H1 (cell line): ENCODE results near the gene FHIT.

ENCODE experiments used
- ATF2 ChIP-seq: IDR thresholded peaks from 2 replicates; pipeline ENCODE4 v1.6.1; 2012; ENCODE audit warnings: low read length, inconsistent platforms
- CHD1 ChIP-seq: IDR thresholded peaks from 2 replicates; pipeline ENCODE4 v1.6.1; 2012; ENCODE audit warnings: low read depth, low read length, improper control_type of control experiment
- CTCF ChIP-seq, 3 experiments: IDR thresholded peaks; 1 replicate in 2 of 3; 2 replicates in 1 of 3; pipeline versions ENCODE4 v1.5.1 to v1.6.1; 2011; ENCODE audit warnings: low read length in 3 of 3, mild to moderate bottlenecking in 3 of 3, inconsistent platforms in 2 of 3, low read depth in 1 of 3, moderate library complexity in 1 of 3; ENCODE audit not compliant: insufficient read depth in 1 of 3; ENCODE audit errors: control extremely low read depth in 1 of 3
- EP300 ChIP-seq, 2 experiments: IDR thresholded peaks; 1 replicate in 1 of 2; 2 replicates in 1 of 2; pipeline ENCODE4 v1.6.1; 2011 to 2012; ENCODE audit warnings: low read depth in 2 of 2, low read length in 2 of 2, mild to moderate bottlenecking in 2 of 2, borderline replicate concordance in 1 of 2, inconsistent platforms in 1 of 2, moderate library complexity in 1 of 2
- EZH2 ChIP-seq: fragments of 200-600 bp; sonication (generic); IDR thresholded peaks from 2 replicates; pipeline ENCODE4 v1.7.1; 2012; ENCODE audit warnings: low read depth, mild to moderate bottlenecking, moderate library complexity, low read length, inconsistent platforms; ENCODE audit not compliant: severe bottlenecking
- NRF1 ChIP-seq: IDR thresholded peaks from 2 replicates; pipeline ENCODE4 v1.6.1; 2011; ENCODE audit warnings: mild to moderate bottlenecking, low read depth, low read length, improper control_type of control experiment
- POLR2AphosphoS5 ChIP-seq: IDR thresholded peaks from 2 replicates; pipeline ENCODE4 v1.6.1; 2011; ENCODE audit warnings: low read depth, low read length
- RFX5 ChIP-seq: IDR thresholded peaks from 2 replicates; pipeline ENCODE4 v1.6.1; 2011; ENCODE audit warnings: low read depth, low read length, improper control_type of control experiment, borderline replicate concordance
- RNF2 ChIP-seq: fragments of 200-900, 300-1000 bp; sonication (generic); IDR thresholded peaks from 2 replicates; pipeline ENCODE4 v1.7.1; 2016; ENCODE audit warnings: borderline replicate concordance, low read depth, mild to moderate bottlenecking, antibody characterized with exemption, low read length; ENCODE audit not compliant: poor library complexity, severe bottlenecking; ENCODE audit errors: missing control alignments
- SAP30 ChIP-seq: fragments of 300-600 bp; sonication (generic); IDR thresholded peaks from 2 replicates; pipeline ENCODE4 v1.7.1; 2012; ENCODE audit warnings: low read length, moderate library complexity, mild to moderate bottlenecking, inconsistent platforms; ENCODE audit not compliant: insufficient read depth, insufficient replicate concordance
- SIN3A ChIP-seq, 2 experiments: IDR thresholded peaks in 1 of 2; conservative IDR thresholded peaks in 1 of 2; 2 replicates each; pipeline ENCODE4 v1.6.1; 2011 to 2012; ENCODE audit warnings: low read length in 2 of 2, improper control_type of control experiment in 1 of 2, low read depth in 1 of 2, mild to moderate bottlenecking in 1 of 2
- TEAD4 ChIP-seq: IDR thresholded peaks from 2 replicates; pipeline ENCODE4 v1.6.1; 2012; ENCODE audit warnings: low read depth, low read length, inconsistent platforms, mixed read lengths
- TF ChIP-seq, protein P1 (sequence below): IDR thresholded peaks from 2 replicates; pipeline ENCODE4 v1.6.1; 2011; ENCODE audit warnings: low read depth, mild to moderate bottlenecking, low read length; ENCODE audit not compliant: insufficient read depth

DNA sequence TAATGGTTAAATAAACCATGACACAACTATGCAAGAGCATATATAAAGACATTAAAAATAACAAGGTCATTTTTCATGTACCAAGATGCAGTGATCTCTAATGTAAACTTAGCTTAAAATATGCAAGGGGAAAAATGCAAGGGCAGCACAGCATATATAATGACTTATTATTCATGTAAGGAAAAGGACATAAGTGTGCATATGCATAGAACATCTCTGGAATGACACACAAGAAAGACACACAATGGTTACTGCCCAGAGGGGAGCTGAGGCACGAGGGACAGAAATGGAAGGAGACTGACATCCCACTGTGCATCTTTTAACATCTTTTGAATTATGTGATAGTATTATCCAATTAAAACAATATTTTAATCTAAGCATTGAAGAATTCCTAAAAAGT is 79.0 kb downstream of the FHIT start:
- no peak for TF ChIP-seq ATF2
- no peak for TF ChIP-seq SIN3A (conservative IDR thresholded peaks at IDR 0.05 in 1 of 2, IDR thresholded peaks at IDR 0.05 in 1 of 2; ENCODE audit: low read depth in 1 of 2, low read length in 2 of 2)
- no peak for TF ChIP-seq CHD1
- TF ChIP-seq EZH2, result no peak
- TF ChIP-seq, protein P1, sequence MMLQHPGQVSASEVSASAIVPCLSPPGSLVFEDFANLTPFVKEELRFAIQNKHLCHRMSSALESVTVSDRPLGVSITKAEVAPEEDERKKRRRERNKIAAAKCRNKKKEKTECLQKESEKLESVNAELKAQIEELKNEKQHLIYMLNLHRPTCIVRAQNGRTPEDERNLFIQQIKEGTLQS, result no peak
- TF ChIP-seq CTCF (IDR thresholded peaks at IDR 0.05; ENCODE audit: control extremely low read depth in 1 of 3, insufficient read depth in 1 of 3, low read depth in 1 of 3, low read length in 3 of 3), result no peak
- TF ChIP-seq RNF2, result no peak
- no peak for TF ChIP-seq POLR2AphosphoS5
- TF ChIP-seq RFX5, result no peak
- TF ChIP-seq SAP30, result no peak
- TF ChIP-seq NRF1, result no peak
- no peak for TF ChIP-seq TEAD4
- no peak for TF ChIP-seq EP300 (IDR thresholded peaks at IDR 0.05; ENCODE audit: borderline replicate concordance in 1 of 2, low read depth in 2 of 2, low read length in 2 of 2)
